Caco-2 (cell line): Measurements from ENCODE around the gene TRIO. TPM values are rescaled to one million over a fixed set of nuclear protein-coding genes. Genes with fewer than 3 reads are reported as not detected.

Experiments used
- BruUV-seq: library from RNA; stranded (reverse); fragments of 400-500 nt; replicated peaks from 2 replicates; lab custom pipeline; 2021; lab: Mats Ljungman, UMichigan
- CTCF ChIA-PET: fragments of 300-600 bp; sonication (Branson Sonifier 250); formaldehyde crosslinking; loops from one replicate; lab custom pipeline; 2022; ENCODE audit warnings: antibody characterized with exemption; lab: Charles Lee
- POLR2A ChIA-PET: fragments of 300-600 bp; sonication (Branson Sonifier 250); formaldehyde crosslinking; loops from one replicate; lab custom pipeline; 2022; ENCODE audit warnings: antibody characterized with exemption; lab: Charles Lee
- DNase-seq, 2 experiments: peaks; one replicate each; pipeline versions ENCODE4 v3.0.0 to v3.0.0-alpha.2; 2020 to 2022
- H3K27me3 ChIP-seq: replicated peaks from 2 replicates; pipeline ENCODE4 v1.6.0; 2011; ENCODE audit warnings: low read length; ENCODE audit not compliant: control insufficient read depth, insufficient read depth
- H3K36me3 ChIP-seq: 2 replicates; pipeline ENCODE4 v1.5.1; 2011; ENCODE audit warnings: low read length; ENCODE audit not compliant: control insufficient read depth, insufficient read depth
- H3K4me1 ChIP-seq: fragments of 250-450 bp; sonication (Bioruptor Pico); 2 replicates; pipeline ENCODE4 v1.5.1; 2020; ENCODE audit warnings: mild to moderate bottlenecking
- H3K4me3 ChIP-seq: 2 replicates; pipeline ENCODE4 v1.5.1; 2011; ENCODE audit warnings: low read depth, mild to moderate bottlenecking, control low read depth, low read length
- H3K9me3 ChIP-seq: fragments of 250-450 bp; sonication (Bioruptor Pico); 2 replicates; pipeline ENCODE4 v1.5.1; 2020; ENCODE audit warnings: mild to moderate bottlenecking, moderate library complexity
- H3K27ac Mint-ChIP-seq: one replicate; pipeline ENCODE4 v1.8.0; 2022; ENCODE audit warnings: mixed read lengths; ENCODE audit not compliant: unreplicated experiment
- H3K27me3 Mint-ChIP-seq: one replicate; pipeline ENCODE4 v1.8.0; 2022; ENCODE audit warnings: mixed read lengths; ENCODE audit not compliant: insufficient read depth, unreplicated experiment
- H3K36me3 Mint-ChIP-seq: one replicate; pipeline ENCODE4 v1.8.0; 2022; ENCODE audit warnings: mild to moderate bottlenecking, mixed read lengths; ENCODE audit not compliant: insufficient read depth, unreplicated experiment
- H3K4me1 Mint-ChIP-seq: one replicate; pipeline ENCODE4 v1.8.0; 2022; ENCODE audit warnings: low read depth, mixed read lengths; ENCODE audit not compliant: unreplicated experiment
- H3K4me3 Mint-ChIP-seq: one replicate; pipeline ENCODE4 v1.8.0; 2022; ENCODE audit warnings: mild to moderate bottlenecking, moderate library complexity, mixed read lengths; ENCODE audit not compliant: unreplicated experiment
- H3K9me3 Mint-ChIP-seq: one replicate; pipeline ENCODE4 v1.8.0; 2022; ENCODE audit warnings: mixed read lengths; ENCODE audit not compliant: unreplicated experiment
- intact Hi-C: fragments of 100-400 bp; cut with micrococcal nuclease; formaldehyde crosslinking; loops from one replicate; pipeline ENCODE4 v1.10.0; 2022; ENCODE audit not compliant: unreplicated experiment
- total RNA-seq: library from RNA; stranded (reverse); gene quantifications from 2 replicates; pipeline ENCODE4 v1.2.3, GENCODE V29; 2022
- TF ChIP-seq, protein P1 (sequence below), 2 experiments: fragments of 200-600 bp in 1 of 2; IDR thresholded peaks; 1 replicate in 1 of 2; 2 replicates in 1 of 2; pipeline versions ENCODE4 v1.5.1 to v1.8.0; 2011 to 2022; ENCODE audit warnings: antibody characterized with exemption in 1 of 2, control low read depth in 1 of 2, inconsistent platforms in 1 of 2, low read depth in 1 of 2, low read length in 1 of 2, mild to moderate bottlenecking in 1 of 2, moderate library complexity in 1 of 2; ENCODE audit not compliant: insufficient read depth in 1 of 2, severe bottlenecking in 1 of 2, unreplicated experiment in 1 of 2

TRIO gene
- total RNA-seq, 1 experiment from 2014 or later: 92.0 TPM

DNA sequence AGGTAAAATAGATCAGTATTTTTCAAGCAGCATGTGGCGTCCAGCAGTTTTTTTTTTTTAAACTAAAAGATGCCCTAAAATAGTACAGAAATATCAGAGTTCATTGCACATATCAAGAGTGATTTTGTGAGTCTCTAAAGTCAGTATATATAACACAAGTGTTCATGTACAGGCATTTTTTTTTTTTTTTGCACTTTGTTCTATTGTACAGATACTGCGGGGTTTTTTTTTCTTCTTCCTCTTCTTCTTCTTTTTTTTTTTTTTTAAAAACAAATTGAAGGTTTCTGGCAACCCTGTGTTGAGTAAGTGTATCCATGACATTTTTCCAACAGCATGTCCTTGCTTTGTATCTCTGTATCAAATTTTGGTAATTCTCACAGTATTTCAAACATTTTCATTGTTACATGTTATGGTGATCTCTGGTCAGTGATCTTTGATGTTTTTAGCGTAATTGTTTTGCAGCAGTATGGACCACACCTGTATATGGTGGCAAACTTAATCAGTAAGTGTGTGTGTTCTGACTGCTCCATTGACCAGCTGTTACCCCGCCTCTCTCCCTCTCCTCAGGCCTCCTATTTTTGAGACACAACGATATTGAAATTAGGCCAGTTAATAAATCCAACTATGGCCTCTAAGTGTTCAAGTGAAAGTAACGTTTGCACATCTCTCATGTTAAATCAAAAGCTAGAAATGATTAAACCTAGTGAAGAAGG, 76.8 kb downstream of the TRIO start:
- peaks cover 11% of the 10 kb centered on the region for H3K36me3 Mint-ChIP-seq
- no peaks in the 10 kb centered on the region for H3K4me1 ChIP-seq
- no peak overlapping the region for H3K4me3 ChIP-seq
- H3K4me3 Mint-ChIP-seq: no peak overlapping the region
- ChIA-PET POLR2A (no interaction called here), CTCF (no interaction called here)
- no peaks in the 10 kb centered on the region for H3K9me3 ChIP-seq
- no peak overlapping the region for H3K27ac Mint-ChIP-seq
- H3K4me1 Mint-ChIP-seq: peaks cover 44% of the 10 kb centered on the region
- no peaks in the 10 kb centered on the region for H3K27me3 ChIP-seq
- BruUV-seq: no TSS peak
- no peaks in the 10 kb centered on the region; the same call in 1 of the 2 replicates for H3K36me3 ChIP-seq
- no peaks in the 10 kb centered on the region for H3K9me3 Mint-ChIP-seq
- intact Hi-C loops: no loop called here
- no peak for DNase-seq
- TF ChIP-seq, protein P1, sequence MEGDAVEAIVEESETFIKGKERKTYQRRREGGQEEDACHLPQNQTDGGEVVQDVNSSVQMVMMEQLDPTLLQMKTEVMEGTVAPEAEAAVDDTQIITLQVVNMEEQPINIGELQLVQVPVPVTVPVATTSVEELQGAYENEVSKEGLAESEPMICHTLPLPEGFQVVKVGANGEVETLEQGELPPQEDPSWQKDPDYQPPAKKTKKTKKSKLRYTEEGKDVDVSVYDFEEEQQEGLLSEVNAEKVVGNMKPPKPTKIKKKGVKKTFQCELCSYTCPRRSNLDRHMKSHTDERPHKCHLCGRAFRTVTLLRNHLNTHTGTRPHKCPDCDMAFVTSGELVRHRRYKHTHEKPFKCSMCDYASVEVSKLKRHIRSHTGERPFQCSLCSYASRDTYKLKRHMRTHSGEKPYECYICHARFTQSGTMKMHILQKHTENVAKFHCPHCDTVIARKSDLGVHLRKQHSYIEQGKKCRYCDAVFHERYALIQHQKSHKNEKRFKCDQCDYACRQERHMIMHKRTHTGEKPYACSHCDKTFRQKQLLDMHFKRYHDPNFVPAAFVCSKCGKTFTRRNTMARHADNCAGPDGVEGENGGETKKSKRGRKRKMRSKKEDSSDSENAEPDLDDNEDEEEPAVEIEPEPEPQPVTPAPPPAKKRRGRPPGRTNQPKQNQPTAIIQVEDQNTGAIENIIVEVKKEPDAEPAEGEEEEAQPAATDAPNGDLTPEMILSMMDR (IDR thresholded peaks at IDR 0.05; ENCODE audit: insufficient read depth in 1 of 2, low read depth in 1 of 2, low read length in 1 of 2, severe bottlenecking in 1 of 2, unreplicated experiment in 1 of 2): no peak
- H3K27me3 Mint-ChIP-seq: no peaks in the 10 kb centered on the region

DNA sequence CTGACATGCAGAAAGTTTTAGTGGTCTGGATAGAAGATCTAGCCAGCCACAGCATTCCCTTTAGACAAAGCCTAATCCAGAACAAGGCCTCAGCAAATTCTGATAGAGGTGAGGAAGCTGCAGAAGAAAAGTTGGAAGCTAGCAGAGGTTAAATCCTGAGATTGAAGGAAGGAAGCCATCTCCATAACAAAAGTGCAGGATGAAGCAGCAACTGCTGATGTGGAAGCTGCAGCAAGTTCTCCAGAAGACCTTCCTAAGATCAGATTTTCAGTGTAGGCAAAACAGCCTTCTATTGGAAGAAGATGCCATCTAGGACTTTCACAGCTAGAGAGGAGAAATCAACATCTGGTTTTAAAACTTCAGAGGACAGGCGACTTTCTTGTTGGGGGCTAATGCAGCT, 77.5 kb downstream of the TRIO start:
- H3K27me3 ChIP-seq: no peaks in the 10 kb centered on the region
- no peak for DNase-seq
- Mint-ChIP-seq H3K27me3 (no peaks in the 10 kb centered on the region), H3K27ac (no peak overlapping the region), H3K9me3 (no peaks in the 10 kb centered on the region), H3K4me3 (no peak overlapping the region), H3K4me1 (peaks cover 45% of the 10 kb centered on the region), H3K36me3 (peaks cover 11% of the 10 kb centered on the region)
- ChIA-PET POLR2A (no interaction called here), CTCF (no interaction called here)
- no peaks in the 10 kb centered on the region; the same call in 1 of the 2 replicates for H3K36me3 ChIP-seq
- no peaks in the 10 kb centered on the region for H3K9me3 ChIP-seq
- intact Hi-C loops: no loop called here
- no peaks in the 10 kb centered on the region for H3K4me1 ChIP-seq
- no TSS peak for BruUV-seq
- no peak overlapping the region for H3K4me3 ChIP-seq
- TF ChIP-seq, protein P1 (IDR thresholded peaks at IDR 0.05; ENCODE audit: insufficient read depth in 1 of 2, low read depth in 1 of 2, low read length in 1 of 2, severe bottlenecking in 1 of 2, unreplicated experiment in 1 of 2): no peak

DNA sequence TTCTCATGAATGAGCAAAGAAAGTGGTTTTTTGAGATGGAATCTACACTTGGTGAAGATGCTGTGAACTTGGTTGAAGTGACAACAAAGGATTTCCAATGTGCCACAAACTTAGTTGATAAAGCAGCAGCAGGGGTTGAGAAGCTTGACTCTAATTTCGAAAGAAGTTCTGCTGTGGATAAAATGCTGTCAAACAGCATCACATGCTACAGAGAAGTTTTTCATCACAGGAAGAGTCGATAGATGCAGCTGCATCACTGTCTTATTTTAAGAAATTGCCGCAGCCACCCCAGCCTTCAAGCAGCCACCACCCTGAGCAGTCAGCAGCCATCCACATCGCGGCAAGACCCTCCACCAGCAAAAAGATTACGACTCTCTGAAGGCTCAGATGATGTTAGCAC, 78.6 kb downstream of the TRIO start:
- no peak for DNase-seq
- Mint-ChIP-seq H3K36me3 (peaks cover 10% of the 10 kb centered on the region), H3K4me1 (peaks cover 46% of the 10 kb centered on the region), H3K27ac (no peak overlapping the region), H3K9me3 (no peaks in the 10 kb centered on the region), H3K4me3 (no peak overlapping the region), H3K27me3 (no peaks in the 10 kb centered on the region)
- CTCF ChIA-PET: no interaction called here
- H3K27me3 ChIP-seq: no peaks in the 10 kb centered on the region
- POLR2A ChIA-PET: no interaction called here
- peaks cover 1% of the 10 kb centered on the region for H3K4me1 ChIP-seq
- no peak overlapping the region for H3K4me3 ChIP-seq
- no peaks in the 10 kb centered on the region for H3K9me3 ChIP-seq
- intact Hi-C loops: no loop called here
- BruUV-seq: no TSS peak
- H3K36me3 ChIP-seq: no peaks in the 10 kb centered on the region; the same call in 1 of the 2 replicates
- TF ChIP-seq, protein P1 (IDR thresholded peaks at IDR 0.05; ENCODE audit: insufficient read depth in 1 of 2, low read depth in 1 of 2, low read length in 1 of 2, severe bottlenecking in 1 of 2, unreplicated experiment in 1 of 2): no peak
